BJ (cell line): Measurements from ENCODE around the gene TRABD2B. TPM values are rescaled to one million over a fixed set of nuclear protein-coding genes. Genes with fewer than 3 reads are reported as not detected.

ENCODE experiments used
- CTCF ChIA-PET: fragments of 350-600 bp; formaldehyde crosslinking; extraction: SDS; loops from one replicate; lab custom pipeline; 2021; ENCODE audit warnings: antibody characterized with exemption, inconsistent platforms; lab: Yijun Ruan, JAX
- POLR2A ChIA-PET: fragments of 300-600 bp; sonication (Branson Sonifier 250); formaldehyde crosslinking; extraction: SDS; loops from one replicate; lab custom pipeline; 2021; ENCODE audit warnings: antibody characterized with exemption; lab: Charles Lee
- DNase-seq: peaks from one replicate; pipeline ENCODE4 v3.0.0-alpha.2; 2011; ENCODE audit warnings: low read depth
- H3K27me3 ChIP-seq: 2 replicates; pipeline ENCODE4 v1.6.0; 2011; ENCODE audit warnings: low read length; ENCODE audit not compliant: control insufficient read depth, insufficient read depth
- H3K36me3 ChIP-seq: 2 replicates; pipeline ENCODE4 v1.5.1; 2011; ENCODE audit warnings: low read length; ENCODE audit not compliant: control insufficient read depth, insufficient read depth
- H3K4me3 ChIP-seq: 2 replicates; pipeline ENCODE4 v1.5.1; 2011; ENCODE audit warnings: low read depth, mild to moderate bottlenecking, control low read depth, low read length
- polyA plus RNA-seq: library from polyadenylated mRNA; depleted of rRNA; stranded (reverse); fragments of >200 nt; gene quantifications from 2 replicates; pipeline ENCODE4 v1.2.3, GENCODE V29; 2011
- TF ChIP-seq, protein P1 (sequence below): IDR thresholded peaks from 2 replicates; pipeline ENCODE4 v1.5.1; 2011; ENCODE audit warnings: low read depth, mild to moderate bottlenecking, control low read depth, inconsistent platforms, low read length, moderate library complexity; ENCODE audit not compliant: insufficient read depth

The TRABD2B gene
- polyA plus RNA-seq, 1 experiment: not detected

DNA sequence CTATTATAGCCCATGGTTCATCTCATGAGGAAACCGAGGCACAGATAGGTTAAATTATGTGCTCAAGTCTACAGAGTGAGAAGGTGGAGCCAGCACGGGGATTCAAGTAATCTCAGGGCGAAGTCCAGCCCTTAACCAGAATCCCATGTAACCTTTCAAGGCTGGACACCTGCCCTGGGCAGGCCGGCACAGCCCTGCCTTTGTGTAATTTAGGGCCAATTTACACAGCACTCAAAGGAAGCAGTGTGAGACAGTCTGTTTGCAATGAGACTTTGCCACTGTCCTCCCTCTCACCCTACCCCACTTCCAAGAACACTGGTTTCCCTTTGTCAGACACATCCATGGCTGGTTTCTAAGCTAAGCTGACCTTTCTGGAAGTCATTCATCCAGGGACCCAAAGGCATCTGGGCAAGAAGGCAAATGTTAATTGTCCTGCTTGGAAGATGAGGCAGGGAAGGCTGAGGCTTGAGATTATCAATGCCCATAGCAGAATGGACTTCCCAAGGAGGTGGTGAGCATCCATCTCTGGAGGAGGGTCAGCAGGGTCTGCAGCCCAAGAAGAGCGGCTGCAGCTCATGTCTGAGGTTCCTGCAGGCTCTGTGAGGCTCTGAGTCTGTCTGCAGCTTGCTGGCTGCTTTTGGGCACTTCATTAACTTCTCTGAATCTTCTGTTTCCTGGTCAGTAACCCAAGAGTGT is 159.2 kb downstream of the TRABD2B start:
- POLR2A ChIA-PET: no interaction called here

DNA sequence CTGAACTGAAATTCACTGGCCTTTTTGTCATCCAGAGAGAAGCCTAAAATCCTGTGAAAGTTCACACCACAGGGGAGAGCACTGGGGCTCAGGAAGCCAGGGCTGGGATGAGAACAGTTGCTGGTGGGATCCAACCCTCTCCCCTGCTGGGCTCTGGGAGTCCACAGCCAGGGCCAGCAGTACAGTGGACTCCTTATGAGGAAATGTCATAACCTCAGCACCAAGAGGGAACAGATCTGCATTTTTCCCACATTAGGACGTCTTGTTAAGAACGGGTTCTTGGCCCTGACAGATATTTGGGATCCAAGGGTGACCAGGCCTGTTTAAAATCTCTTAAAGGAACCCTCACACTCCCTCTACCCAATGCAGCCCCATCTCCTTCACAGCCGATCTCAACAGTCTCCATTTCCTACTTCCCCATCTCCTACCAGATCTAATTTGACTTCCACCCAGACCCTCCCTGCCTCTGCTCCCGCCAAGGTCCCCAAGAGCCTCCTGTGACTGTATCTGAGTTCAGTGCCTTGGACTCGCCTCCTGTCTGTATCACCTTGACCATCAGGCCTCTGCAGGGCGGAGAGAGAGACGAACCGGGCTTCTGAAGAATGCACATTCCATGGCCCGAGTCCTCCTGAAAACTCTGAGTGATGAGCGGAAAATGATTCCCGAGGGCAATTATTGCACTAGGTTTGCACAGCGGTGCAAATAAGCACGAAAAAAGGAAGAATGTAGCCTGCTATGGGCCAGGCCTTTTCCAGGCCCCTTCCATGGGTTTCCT is 159.9 kb downstream of the TRABD2B start:
- no peaks in the 10 kb centered on the region for H3K27me3 ChIP-seq
- no peaks in the 10 kb centered on the region for H3K36me3 ChIP-seq
- no peak for DNase-seq
- ChIA-PET CTCF (no interaction called here), POLR2A (no interaction called here)
- H3K4me3 ChIP-seq: no peak overlapping the region
- TF ChIP-seq, protein P1, sequence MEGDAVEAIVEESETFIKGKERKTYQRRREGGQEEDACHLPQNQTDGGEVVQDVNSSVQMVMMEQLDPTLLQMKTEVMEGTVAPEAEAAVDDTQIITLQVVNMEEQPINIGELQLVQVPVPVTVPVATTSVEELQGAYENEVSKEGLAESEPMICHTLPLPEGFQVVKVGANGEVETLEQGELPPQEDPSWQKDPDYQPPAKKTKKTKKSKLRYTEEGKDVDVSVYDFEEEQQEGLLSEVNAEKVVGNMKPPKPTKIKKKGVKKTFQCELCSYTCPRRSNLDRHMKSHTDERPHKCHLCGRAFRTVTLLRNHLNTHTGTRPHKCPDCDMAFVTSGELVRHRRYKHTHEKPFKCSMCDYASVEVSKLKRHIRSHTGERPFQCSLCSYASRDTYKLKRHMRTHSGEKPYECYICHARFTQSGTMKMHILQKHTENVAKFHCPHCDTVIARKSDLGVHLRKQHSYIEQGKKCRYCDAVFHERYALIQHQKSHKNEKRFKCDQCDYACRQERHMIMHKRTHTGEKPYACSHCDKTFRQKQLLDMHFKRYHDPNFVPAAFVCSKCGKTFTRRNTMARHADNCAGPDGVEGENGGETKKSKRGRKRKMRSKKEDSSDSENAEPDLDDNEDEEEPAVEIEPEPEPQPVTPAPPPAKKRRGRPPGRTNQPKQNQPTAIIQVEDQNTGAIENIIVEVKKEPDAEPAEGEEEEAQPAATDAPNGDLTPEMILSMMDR: no peak

More for the DNA sequence above, 159.2 kb downstream of the TRABD2B start:
- CTCF ChIA-PET: no interaction called here
- DNase-seq: no peak
- Histone ChIP-seq H3K36me3 (no peaks in the 10 kb centered on the region), H3K27me3 (no peaks in the 10 kb centered on the region), H3K4me3 (no peak overlapping the region)
- TF ChIP-seq, protein P1: no peak

DNA sequence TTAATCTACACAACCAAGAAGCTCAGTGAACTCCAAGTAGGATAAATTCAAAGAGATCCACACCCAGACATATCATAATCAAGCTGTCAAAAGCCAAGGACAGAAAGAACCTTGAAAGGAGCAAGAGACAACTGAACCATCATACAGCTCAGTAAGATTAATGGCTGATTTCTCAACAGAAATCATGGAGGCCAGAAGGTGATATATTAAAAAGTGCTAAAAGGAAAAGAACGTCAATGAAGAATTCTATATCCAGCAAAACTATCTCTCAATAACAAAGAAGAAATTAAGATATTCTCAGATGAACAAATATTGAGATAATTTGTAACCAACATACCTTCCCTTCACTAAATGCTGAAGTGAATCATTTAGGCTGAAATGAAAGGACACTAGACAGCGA is 161.8 kb downstream of the TRABD2B start:
- DNase-seq: no peak
- TF ChIP-seq, protein P1: no peak
- Histone ChIP-seq H3K36me3 (no peaks in the 10 kb centered on the region), H3K4me3 (no peak overlapping the region), H3K27me3 (no peaks in the 10 kb centered on the region)
- POLR2A ChIA-PET: no interaction called here
- CTCF ChIA-PET: no interaction called here

DNA sequence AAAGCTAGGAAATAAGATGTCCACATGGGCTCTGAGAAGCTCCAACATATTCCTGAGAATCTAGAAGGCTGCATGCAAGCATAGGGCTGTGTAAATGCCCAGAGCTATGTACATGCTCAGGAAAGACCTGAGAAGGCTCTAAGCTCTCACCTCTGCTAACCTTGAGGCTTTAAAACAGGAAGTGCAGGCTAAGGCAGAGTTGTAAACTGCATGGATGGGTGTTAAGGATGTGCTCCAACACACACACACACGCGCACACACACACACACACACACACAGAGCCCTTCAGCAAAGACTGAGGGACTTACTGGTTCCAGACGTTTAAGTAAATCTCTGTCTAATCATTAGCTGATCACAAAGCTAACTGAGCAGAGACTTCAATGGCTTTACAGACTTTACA is 162.9 kb downstream of the TRABD2B start:
- TF ChIP-seq, protein P1: no peak
- Histone ChIP-seq H3K4me3 (no peak overlapping the region), H3K36me3 (no peaks in the 10 kb centered on the region), H3K27me3 (no peaks in the 10 kb centered on the region)
- CTCF ChIA-PET: no interaction called here
- POLR2A ChIA-PET: no interaction called here
- DNase-seq: no peak

DNA sequence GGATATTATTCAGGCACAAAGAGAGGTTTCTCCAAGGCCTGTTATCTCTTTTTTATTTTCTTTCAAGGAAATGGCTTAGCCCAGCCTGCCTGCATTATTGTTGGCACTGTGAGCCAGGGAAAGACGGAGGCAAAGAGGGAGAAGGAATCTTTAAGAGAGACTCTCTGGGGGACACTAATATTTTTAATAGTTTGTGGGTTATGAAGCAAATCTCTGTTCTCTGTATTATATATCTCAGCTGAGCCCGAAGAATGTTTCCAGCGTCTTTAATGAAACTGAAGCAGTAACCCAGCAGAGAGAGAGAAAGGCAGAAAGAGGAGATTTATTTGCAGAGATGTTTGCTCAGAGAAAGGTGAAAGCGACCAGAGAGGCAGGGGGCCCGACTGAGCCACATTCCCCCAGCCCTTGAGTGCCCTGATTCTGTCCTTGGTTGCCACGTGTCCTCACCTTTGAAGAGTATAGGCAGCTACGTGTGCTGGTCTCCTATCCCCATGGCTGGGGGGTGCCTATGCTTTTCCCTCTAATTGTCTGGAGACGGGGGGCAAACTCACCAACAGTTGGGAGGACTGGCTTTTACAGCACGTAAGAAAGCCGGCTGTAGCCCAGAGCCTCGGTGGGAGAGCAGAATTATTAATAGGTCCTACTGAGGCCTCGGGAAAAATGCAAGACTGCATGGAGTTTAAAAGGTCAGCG is 166.4 kb downstream of the TRABD2B start:
- ChIA-PET CTCF (no interaction called here), POLR2A (no interaction called here)
- TF ChIP-seq, protein P1: no peak
- H3K4me3 ChIP-seq: no peak overlapping the region
- H3K36me3 ChIP-seq: no peaks in the 10 kb centered on the region
- no peak for DNase-seq
- no peaks in the 10 kb centered on the region for H3K27me3 ChIP-seq
